ENCODE measurements around the gene SETD6. TPM values are rescaled to one million over a fixed set of nuclear protein-coding genes. Genes with fewer than 3 reads are reported as not detected.

SETD6 gene
- total and polyA plus RNA-seq, 2 of the 13 experiments (the other 11 are each of a cell fraction or from before 2014, with no cell fraction given): 24.0 to 25.7 TPM

- TF ChIP-seq, protein P1, sequence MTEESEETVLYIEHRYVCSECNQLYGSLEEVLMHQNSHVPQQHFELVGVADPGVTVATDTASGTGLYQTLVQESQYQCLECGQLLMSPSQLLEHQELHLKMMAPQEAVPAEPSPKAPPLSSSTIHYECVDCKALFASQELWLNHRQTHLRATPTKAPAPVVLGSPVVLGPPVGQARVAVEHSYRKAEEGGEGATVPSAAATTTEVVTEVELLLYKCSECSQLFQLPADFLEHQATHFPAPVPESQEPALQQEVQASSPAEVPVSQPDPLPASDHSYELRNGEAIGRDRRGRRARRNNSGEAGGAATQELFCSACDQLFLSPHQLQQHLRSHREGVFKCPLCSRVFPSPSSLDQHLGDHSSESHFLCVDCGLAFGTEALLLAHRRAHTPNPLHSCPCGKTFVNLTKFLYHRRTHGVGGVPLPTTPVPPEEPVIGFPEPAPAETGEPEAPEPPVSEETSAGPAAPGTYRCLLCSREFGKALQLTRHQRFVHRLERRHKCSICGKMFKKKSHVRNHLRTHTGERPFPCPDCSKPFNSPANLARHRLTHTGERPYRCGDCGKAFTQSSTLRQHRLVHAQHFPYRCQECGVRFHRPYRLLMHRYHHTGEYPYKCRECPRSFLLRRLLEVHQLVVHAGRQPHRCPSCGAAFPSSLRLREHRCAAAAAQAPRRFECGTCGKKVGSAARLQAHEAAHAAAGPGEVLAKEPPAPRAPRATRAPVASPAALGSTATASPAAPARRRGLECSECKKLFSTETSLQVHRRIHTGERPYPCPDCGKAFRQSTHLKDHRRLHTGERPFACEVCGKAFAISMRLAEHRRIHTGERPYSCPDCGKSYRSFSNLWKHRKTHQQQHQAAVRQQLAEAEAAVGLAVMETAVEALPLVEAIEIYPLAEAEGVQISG (CRISPR knock-in tag; IDR thresholded peaks at IDR 0.05): peak; percentile 92
- TF ChIP-seq HNRNPUL1 (IDR thresholded peaks at IDR 0.05; ENCODE audit: low read depth, low read length) (no peak), ZNF382 (CRISPR knock-in tag; IDR thresholded peaks at IDR 0.05; ENCODE audit: borderline replicate concordance) (no peak), ZNF609 (CRISPR knock-in tag; IDR thresholded peaks at IDR 0.05; ENCODE audit: borderline replicate concordance) (peak; percentile 58; the same call in 1 of the 2 replicates), ZNF468 (CRISPR knock-in tag; IDR thresholded peaks at IDR 0.05) (peak; percentile 98), ZSCAN21 (CRISPR knock-in tag; IDR thresholded peaks at IDR 0.05; ENCODE audit: borderline replicate concordance) (peak; percentile 90), TOPORS (CRISPR knock-in tag; IDR thresholded peaks at IDR 0.05) (no peak; the same call in 1 of the 2 replicates), ATAD3A (CRISPR knock-in tag; IDR thresholded peaks at IDR 0.05) (no peak), ZNF335 (CRISPR knock-in tag; IDR thresholded peaks at IDR 0.05) (peak; percentile 85), ZMYM4 (CRISPR knock-in tag; IDR thresholded peaks at IDR 0.05) (peak; percentile 78), PHF5A (CRISPR knock-in tag; IDR thresholded peaks at IDR 0.05; ENCODE audit: low read depth, unreplicated experiment) (peak; percentile 46), ZSCAN30 (CRISPR knock-in tag; IDR thresholded peaks at IDR 0.05) (peak; percentile 94; the same call in 1 of the 2 replicates), ZFY (CRISPR knock-in tag; IDR thresholded peaks at IDR 0.05) (peak; percentile 72), ZIK1 (CRISPR knock-in tag; IDR thresholded peaks at IDR 0.05; ENCODE audit: borderline replicate concordance, low read depth) (peak; percentile 92), ARID2 (CRISPR knock-in tag; IDR thresholded peaks at IDR 0.05; ENCODE audit: borderline replicate concordance) (peak; percentile 68; the same call in 1 of the 2 replicates)
- TF ChIP-seq, protein P2, sequence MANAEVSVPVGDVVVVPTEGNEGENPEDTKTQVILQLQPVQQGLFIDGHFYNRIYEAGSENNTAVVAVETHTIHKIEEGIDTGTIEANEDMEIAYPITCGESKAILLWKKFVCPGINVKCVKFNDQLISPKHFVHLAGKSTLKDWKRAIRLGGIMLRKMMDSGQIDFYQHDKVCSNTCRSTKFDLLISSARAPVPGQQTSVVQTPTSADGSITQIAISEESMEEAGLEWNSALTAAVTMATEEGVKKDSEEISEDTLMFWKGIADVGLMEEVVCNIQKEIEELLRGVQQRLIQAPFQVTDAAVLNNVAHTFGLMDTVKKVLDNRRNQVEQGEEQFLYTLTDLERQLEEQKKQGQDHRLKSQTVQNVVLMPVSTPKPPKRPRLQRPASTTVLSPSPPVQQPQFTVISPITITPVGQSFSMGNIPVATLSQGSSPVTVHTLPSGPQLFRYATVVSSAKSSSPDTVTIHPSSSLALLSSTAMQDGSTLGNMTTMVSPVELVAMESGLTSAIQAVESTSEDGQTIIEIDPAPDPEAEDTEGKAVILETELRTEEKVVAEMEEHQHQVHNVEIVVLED (CRISPR knock-in tag; IDR thresholded peaks at IDR 0.05; ENCODE audit: borderline replicate concordance): peak; percentile 95
- TF ChIP-seq, protein P3, sequence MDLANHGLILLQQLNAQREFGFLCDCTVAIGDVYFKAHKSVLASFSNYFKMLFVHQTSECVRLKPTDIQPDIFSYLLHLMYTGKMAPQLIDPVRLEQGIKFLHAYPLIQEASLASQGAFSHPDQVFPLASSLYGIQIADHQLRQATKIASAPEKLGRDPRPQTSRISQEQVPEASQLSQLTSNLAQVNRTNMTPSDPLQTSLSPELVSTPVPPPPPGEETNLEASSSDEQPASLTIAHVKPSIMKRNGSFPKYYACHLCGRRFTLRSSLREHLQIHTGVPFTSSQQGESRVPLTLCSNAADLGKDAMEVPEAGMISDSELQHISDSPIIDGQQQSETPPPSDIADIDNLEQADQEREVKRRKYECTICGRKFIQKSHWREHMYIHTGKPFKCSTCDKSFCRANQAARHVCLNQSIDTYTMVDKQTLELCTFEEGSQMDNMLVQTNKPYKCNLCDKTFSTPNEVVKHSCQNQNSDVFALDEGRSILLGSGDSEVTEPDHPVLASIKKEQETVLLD (CRISPR knock-in tag; IDR thresholded peaks at IDR 0.05; ENCODE audit: low read depth): peak; percentile 84
These were observed at the start of gene SETD6 (continued) for GRCh38 chr16:58515125-58515870.

All from HepG2 (cell line).